ENCODE results near the gene KLK8.

Gene KLK8

DNA sequence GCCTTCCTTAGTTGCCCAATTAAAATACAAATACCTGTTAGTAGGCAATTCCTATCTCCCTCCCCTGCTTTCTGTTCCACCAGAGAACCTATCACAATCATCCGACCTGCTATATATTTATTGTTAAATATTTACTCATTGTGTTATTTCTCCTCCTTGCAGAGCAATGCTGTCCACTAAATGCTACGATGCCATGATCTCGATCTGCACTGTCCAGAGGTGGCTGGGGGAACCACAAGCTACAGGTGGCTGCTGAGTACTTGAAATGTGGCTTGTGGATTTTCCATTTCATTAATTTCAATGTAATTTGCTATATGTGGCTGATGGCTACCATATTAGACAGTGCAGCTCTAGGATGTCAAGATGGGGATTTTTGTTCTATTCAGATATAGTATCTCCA is 37.1 kb downstream of the KLK8 start:
- no peak overlapping the region for H3K27ac ChIP-seq

DNA sequence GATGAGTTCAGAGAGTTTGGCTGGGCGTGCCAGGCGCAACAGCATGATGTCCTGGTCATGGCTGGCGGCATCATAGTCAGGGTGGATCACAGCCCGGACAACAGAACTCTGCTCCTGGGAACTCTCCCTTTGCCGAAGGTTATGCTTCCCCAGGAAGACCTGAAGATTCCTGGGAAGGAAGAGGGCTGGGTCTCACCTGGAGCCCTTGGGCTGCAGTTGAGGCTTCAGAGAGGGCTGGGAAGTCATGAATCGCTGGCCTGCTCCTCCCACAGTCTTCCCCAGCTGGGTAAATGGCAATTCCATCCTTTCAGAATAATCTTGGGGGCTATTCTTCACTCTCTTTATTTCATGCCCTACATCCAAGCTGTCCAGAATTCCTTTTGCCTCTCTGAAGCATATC is 38.0 kb downstream of the KLK8 start:
- Histone ChIP-seq H3K27ac (no peak overlapping the region), H3K4me3 (no peak overlapping the region)

More for the DNA sequence above, 37.1 kb downstream of the KLK8 start:
- H3K4me3 ChIP-seq, result no peak overlapping the region

DNA sequence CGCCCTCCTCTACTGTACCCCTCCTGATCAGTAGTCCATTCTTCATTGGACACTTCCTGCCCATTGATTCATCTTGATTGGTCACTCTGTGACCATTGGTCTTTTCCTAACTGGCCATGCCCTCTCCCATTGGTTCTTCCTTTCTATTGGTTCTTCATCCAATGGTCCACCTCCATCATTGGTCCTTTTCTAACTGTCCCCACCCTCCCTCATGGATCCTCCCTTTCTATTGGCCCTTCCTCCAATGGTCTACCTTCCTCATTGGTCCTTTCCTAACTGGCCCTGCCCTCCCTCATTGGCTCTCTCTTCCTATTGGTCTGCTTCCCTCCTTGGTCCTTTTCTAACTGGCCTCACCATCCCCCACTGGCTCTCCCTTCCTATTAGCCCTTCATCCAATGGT is 39.2 kb downstream of the KLK8 start:
- Histone ChIP-seq H3K4me3 (no peak overlapping the region), H3K27ac (no peak overlapping the region)

DNA sequence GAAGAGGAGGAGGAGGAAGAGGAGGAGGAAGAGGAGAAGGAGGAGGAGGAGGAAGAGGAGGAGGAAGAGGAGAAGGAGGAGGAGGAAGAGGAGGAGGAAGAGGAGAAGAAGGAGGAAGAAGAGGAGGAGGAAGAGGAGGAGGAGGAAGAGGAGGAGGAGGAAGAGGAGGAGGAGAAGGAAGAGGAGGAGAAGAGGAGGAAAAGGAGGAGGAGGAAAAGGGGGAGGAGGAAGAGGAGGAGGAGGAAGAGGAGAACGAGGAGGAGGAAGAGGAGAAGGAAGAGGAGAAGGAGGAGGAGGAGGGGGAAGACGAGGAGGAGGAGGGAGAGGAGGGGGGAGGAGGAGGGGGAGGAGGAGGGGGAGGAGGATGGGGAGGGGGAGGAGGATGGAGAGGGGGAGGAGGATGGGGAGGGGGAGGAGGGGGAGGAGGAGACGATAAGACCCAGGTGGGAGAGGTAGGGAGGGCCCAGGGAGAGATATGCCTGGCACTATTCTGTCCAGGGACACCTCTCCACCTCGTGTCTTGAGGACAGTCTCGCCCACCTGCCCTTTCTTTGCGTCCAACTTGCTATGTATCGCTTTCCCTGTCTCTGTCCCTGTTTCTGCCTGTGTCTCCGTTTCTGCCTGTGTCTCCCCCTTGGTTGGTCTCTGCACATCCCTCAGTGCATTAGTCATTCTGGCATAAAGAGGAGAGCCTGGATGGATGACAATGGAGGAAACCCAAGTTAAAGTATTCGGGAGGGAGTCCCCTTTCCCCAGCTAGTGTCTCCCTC is 41.5 kb downstream of the KLK8 start:
- Histone ChIP-seq H3K27ac (no peak overlapping the region), H3K4me3 (no peak overlapping the region)

DNA sequence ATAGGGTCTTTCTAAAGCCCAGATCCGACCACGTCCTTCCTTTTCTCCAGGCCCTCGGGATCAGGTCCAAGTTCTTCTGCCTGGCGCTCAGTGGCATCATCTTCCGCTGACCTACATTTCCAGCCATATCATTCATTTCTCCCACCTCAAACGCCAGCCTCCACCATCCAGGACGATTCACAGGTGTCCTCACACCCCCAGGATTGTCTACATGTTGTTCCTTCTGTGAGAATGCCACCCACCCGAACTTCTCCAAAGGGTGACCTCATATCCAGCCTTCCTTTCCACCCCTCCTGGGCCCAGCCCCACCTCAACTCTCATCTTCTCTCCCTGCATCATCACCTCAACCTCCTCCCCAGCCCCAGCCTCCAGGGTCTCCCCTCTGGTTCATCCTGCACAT is 43.8 kb downstream of the KLK8 start:
- H3K27ac ChIP-seq, result no peak overlapping the region

DNA sequence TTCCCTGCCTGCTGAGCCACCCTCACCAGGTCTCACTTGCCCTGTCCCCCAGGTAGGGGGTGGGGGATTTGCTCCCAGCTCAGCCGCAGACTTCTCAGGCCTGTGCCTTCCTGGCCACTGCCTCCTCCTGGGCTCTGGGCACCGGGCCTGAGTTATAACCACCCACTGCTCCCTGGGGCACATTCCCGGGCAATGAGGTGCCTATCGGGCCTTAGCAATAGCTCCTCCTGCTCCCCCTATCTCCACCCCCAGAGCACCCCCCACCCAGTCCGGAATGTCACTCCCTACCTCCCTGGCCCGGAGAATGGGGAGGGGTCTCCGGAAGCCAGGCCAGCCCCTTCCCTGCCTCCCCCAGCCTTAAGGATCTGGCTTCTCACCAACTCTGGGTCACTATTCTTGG is 48.5 kb downstream of the KLK8 start, which contains the start of gene KLK5:
Gene KLK5 (minus strand): TSS at position 129 of the 400 bp plus-strand sequence. CDS start 381 bp downstream, outside the sequence.
- Histone ChIP-seq H3K27ac (peak within 1 kb of the TSS in 16 of 21 experiments; percentile 19 to 75 (median 52)), H3K4me3 (peak within 1 kb of the TSS in 6 of 7 experiments; percentile 10 to 37 (median 22))

More for the DNA sequence above, 43.8 kb downstream of the KLK8 start:
- H3K4me3 ChIP-seq, result no peak overlapping the region

DNA sequence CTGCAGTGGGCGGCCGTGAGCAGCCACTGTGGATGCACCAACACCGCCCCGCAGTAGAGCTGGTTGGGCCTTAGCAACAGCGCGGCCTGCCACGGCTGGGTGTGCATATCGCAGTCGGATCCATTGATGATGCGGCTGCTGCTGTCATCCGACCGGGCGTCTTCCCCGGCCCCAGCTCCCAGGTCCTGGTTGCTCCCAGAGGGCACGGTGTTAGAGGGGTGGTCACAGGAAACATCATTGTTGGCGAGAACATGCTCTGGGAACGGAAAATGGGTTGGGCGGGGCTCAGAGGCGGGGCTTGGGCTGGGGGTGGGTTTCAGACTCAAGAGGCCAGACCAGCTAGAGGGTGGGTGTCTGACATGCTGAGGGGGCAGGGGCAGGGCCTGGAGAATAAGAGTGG is 51.5 kb downstream of the KLK8 start:
- H3K4me3 ChIP-seq, result no peak overlapping the region
- H3K27ac ChIP-seq, result no peak overlapping the region

DNA sequence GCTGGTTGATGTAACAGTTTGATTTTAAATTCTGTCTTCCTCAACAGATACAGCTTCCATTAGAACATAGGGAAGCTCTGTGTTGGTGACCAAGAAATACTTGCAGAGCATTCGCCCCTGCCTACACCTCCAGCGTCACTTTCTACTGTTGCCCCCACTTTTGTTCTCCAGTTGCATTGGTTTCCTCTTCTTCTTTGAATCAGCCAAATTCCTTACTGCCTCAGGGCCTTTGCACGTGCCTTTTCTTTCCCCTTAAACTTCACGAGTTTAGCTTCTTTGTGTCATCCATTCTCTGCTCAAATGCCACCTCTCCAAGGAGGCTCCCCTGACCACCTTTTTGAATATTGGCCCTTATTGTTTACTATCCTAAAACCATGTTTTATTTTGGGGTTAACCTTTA is 54.3 kb downstream of the KLK8 start:
- no peak overlapping the region for H3K27ac ChIP-seq

More for the DNA sequence above, 54.3 kb downstream of the KLK8 start:
- H3K4me3 ChIP-seq, result no peak overlapping the region

Measured in skin epidermis (tissue), 12 donors.